Epithelial cell of proximal tubule (primary cell): ENCODE results near the gene CCDC192. TPM values are rescaled to one million over a fixed set of nuclear protein-coding genes. Genes with fewer than 3 reads are reported as not detected.

ENCODE experiments used
- DNase-seq: peaks from one replicate; pipeline ENCODE4 v3.0.0-alpha.2; 2011; ENCODE audit warnings: low read depth
- H3K4me3 ChIP-seq: 2 replicates; pipeline ENCODE4 v1.5.1; 2011; ENCODE audit warnings: low read depth, mild to moderate bottlenecking, low read length
- total RNA-seq: library from RNA; depleted of rRNA; stranded (reverse); fragments of >200 nt; gene quantifications from 2 replicates; pipeline ENCODE4 v1.2.3, GENCODE V29; 2015
- TF ChIP-seq, protein P1 (sequence below): conservative IDR thresholded peaks from 2 replicates; pipeline ENCODE4 v1.5.1; 2012; ENCODE audit warnings: low read depth, mild to moderate bottlenecking, low read length

The CCDC192 gene
- total RNA-seq, 1 donor from 2014 or later = not detected

DNA sequence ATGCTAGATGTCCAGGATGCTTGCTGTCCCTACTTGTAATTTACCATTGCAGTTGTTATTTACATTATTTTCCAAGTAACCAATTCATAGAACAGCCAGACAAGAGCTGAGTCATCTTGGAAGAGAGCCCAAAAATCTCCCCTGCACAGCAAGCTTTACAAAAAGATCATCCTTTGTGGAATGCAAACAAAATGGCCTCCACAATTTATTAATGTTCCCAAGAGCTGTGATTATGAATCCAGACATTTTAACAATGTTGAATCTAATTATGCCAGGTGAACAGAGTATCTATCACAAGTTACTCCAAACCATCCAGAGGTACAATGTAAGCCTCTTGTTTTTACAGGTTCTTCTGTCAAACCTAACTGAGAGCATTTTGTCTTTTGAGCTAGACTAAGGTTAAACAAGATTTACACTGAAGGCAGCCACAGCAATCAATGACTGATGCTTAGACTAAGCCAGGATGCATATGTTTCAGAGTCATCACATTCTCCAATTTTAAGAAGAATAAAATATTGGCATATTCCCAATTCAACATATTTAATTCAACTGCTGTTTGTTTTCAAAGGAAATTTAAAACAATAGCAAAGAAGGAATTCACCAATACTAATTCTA, 285.1 kb downstream of the CCDC192 start:
- TF ChIP-seq, protein P1, sequence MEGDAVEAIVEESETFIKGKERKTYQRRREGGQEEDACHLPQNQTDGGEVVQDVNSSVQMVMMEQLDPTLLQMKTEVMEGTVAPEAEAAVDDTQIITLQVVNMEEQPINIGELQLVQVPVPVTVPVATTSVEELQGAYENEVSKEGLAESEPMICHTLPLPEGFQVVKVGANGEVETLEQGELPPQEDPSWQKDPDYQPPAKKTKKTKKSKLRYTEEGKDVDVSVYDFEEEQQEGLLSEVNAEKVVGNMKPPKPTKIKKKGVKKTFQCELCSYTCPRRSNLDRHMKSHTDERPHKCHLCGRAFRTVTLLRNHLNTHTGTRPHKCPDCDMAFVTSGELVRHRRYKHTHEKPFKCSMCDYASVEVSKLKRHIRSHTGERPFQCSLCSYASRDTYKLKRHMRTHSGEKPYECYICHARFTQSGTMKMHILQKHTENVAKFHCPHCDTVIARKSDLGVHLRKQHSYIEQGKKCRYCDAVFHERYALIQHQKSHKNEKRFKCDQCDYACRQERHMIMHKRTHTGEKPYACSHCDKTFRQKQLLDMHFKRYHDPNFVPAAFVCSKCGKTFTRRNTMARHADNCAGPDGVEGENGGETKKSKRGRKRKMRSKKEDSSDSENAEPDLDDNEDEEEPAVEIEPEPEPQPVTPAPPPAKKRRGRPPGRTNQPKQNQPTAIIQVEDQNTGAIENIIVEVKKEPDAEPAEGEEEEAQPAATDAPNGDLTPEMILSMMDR = no peak
- H3K4me3 ChIP-seq = no peak overlapping the region
- no peak for DNase-seq

Other genes with a start within 250 kb of the CCDC192 start
- 33.3 and 44.0 TPM in 2 replicates for gene PRRC1, start 185.8 kb upstream of the CCDC192 start, total RNA-seq
- gene CTXN3, start 54.3 kb upstream of the CCDC192 start, total RNA-seq = not detected in 2 replicates